Fibroblast of upper back skin (primary cell): ENCODE data around the gene OTUB2.

Source experiments
- DNase-seq: peaks from one replicate; pipeline ENCODE4 v3.0.0-alpha.2; 2013

The OTUB2 gene

GRCh38 chr14:93997916-93998870 is 27.9 kb upstream of the OTUB2 start:
- DNase-seq: no peak

- no peak for DNase-seq
Measured at GRCh38 chr14:93998871-93999403, 27.2 kb upstream of the OTUB2 start.

DNA sequence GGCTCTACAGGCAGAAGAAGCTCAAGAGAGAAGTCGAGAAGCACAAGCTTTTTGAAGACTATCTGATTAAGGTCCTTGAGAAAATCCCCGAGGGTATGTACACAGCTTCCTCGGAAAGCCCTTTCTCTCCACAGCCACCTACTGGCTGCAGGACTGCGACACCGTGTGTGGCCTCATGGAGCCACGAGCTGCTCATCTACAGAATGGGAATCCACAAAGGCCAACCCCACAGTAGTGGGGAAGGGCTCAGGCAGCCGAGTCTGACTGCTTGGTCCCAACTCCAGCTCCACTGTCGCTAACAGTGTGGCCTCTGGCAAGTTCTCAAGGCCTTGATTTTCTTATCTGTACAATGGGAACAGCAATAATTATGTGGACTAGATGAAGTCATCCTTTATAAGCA is 26.6 kb upstream of the OTUB2 start:
- no peak for DNase-seq

DNA sequence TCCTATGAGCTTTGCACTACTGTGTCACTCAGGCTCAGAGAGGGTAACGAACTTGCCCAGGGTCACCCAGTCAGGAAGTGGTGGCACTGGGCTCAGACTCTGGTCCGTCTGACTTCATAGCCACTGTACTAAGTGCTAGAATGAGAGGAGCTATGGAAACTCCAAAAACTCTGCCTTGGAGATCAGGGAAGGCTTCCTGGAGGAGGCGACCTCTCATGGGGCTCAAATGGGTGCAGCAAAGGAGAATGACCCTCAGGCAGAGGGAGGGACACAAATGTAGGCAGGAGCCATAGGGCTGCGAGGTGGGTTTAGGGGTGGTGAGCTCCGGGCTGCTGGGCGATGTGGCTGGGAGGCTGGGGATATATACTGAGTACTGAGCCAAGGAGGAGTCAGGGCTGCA is 25.9 kb upstream of the OTUB2 start:
- no peak for DNase-seq

DNA sequence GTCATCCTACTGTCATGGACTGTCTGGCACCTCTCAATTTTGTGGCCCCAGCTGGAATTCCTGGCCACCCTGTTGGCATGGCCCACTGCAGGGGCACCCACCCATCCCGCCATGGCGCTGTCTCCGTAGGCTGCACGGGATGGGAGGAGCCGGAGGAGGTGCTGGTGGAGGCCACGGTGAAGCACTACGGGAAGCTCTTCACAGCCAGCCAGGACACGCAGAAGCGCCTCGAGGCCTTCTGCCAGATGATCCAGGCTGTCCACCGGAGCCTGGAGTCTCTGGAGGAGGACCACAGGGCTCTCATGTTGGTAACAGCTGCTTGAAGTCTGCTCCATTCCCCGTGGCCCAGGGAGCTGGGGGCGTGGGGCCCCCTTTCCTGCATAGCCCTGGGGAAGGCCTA is 25.1 kb upstream of the OTUB2 start:
- no peak for DNase-seq

GRCh38 chr14:94001501-94002396 is 24.4 kb upstream of the OTUB2 start:
- peak; percentile 62 for DNase-seq

DNA sequence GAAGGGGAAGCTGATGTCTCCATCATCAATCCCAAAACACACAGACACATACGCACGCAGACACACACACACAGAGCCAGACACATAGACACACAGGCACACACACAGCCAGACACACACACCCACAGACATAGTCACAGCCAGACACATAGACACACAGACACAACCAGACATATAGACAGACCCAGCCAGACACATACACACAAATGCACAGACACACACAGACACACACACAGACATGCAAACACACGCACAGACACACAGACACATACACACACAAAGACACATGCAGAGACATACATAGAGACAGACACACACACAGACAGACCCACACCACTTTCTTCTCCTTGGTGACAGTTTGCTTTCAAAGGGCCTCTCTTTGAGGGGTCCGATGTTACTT is 22.7 kb upstream of the OTUB2 start:
- no peak for DNase-seq

DNA sequence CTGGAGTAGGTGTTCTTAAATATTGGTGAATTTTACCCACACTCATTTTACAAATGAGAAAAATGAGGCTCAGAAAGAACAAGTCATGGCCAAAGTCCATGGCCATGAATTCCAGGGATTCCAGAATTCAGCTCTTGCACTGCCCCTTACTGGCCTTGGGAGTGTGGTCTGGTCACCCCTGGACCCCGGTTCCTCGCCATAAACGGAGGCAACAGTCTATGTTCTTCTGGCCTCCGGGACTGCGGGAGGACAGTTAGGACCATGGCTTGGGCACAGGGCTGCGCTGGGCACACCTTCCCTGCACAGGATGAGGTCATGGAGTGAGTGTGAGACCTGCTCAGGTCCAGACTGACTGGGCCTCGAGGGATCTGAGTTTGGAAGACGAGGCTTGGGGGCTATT is 22.1 kb upstream of the OTUB2 start:
- DNase-seq: no peak

GRCh38 chr14:94005324-94006073 is 20.6 kb upstream of the OTUB2 start:
- no peak for DNase-seq

- no peak for DNase-seq
Measured at GRCh38 chr14:94008234-94008633, 17.9 kb upstream of the OTUB2 start.

- peak; percentile 77 for DNase-seq
Measured at GRCh38 chr14:94009767-94010166, 16.4 kb upstream of the OTUB2 start.

DNA sequence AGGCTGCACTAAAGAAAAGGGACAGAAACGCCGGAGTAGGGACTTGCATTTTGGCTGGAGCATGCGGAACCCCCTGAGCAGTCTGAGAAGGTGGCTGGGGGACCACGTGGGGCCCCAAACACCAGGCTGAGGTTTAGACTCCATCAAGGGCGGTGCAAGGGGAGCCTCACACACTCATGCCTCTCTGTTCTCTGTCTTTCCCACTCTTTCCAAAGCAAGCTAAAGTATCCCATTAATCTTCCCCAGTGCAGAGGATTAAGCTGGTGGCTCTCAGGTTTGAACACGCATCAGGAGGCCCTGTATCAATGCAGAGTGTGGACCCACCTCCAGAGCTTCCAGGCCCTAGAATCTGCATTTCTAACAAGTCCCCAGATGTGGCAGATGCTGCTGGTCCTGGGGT is 15.5 kb upstream of the OTUB2 start:
- no peak for DNase-seq

DNA sequence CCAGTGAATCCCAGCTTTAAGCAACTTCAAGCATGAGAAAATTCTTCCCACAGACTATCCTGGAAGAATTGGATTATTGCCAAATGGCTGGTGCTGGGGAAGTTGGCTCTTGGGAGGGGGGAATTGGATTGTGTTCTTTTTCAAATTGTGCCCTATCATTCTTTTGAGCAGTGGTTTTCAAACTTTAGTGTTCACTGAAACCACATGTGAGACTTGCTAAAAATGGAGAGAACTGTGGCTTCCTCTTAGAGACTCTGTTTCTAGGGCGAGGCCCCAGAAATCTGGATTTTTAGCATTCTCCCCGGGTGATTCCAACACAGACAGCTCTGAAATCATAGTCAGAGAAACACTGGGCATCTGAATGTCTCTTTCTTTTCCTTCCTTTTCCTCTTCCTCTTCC is 14.3 kb upstream of the OTUB2 start:
- peak; percentile 35 for DNase-seq

GRCh38 chr14:94014382-94014781 is 11.8 kb upstream of the OTUB2 start:
- no peak for DNase-seq

DNA sequence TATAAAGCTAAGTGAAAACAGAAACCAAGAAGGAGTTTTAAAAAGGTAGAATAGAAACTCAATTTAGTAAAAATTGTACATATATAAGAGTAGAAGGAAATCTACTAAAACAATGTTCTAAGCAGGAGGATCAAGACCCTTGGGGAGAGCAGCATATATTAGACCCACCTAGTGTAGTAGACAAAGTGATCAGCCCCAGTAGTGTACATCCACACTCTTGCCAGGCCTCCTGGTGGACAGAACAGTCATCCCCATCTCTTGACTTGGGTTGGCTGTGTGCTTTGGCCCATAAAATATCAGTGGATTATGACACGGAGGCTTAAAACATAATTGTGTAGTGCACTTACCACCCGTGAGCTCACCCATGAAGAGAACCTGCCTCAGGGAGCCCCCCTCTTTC is 10.9 kb upstream of the OTUB2 start:
- DNase-seq: no peak

DNA sequence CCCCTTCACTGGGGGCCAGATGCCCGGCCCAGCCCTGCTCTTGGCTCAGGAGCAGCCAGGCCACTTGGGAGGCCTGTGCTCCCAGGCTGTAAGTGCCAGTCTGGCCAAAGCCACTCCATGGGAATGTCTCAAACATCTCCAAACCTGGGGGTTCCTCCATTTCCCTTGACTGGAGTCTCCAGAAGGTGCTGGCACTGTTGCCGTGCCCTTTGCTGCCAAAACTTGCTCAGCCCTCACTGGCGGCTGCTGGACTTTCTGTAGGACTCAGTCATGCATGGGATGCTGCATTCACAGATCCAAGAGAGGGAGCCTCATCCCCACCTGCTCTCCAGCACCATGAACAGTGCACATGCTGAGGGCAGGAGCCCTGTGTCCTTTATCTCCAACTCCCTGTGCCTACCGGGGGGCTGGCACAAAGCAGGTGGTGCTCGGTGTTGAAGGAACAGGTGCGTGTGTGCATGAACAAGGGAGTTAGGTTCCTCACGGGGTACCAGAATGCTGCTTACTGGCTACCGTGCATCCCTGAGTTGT is 9.6 kb upstream of the OTUB2 start:
- DNase-seq: no peak

- no peak for DNase-seq
Measured at GRCh38 chr14:94018308-94018707, 7.8 kb upstream of the OTUB2 start.

- DNase-seq: no peak
Measured at GRCh38 chr14:94019329-94019728, 6.8 kb upstream of the OTUB2 start.

GRCh38 chr14:94020267-94020666 is 5.9 kb upstream of the OTUB2 start:
- DNase-seq: no peak

DNA sequence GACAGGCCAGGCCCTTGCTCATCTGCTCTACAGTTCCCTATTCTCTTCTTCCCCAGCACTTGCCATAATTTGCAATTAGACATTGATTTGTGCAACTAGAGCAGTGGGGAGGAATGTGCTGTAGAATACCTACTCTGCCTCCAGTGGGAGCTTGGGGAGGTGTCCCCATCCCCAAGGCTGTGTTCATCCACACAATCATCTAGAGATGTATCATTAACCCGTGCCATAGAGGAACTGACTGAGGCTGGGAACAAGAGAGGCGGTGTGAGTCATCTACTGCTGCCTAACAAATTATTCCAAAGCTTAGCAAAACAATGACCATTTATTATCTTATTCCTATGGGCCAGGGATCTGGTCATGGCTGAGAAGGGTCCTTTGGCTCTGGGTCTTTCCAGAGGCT is 5.1 kb upstream of the OTUB2 start:
- DNase-seq: no peak

DNA sequence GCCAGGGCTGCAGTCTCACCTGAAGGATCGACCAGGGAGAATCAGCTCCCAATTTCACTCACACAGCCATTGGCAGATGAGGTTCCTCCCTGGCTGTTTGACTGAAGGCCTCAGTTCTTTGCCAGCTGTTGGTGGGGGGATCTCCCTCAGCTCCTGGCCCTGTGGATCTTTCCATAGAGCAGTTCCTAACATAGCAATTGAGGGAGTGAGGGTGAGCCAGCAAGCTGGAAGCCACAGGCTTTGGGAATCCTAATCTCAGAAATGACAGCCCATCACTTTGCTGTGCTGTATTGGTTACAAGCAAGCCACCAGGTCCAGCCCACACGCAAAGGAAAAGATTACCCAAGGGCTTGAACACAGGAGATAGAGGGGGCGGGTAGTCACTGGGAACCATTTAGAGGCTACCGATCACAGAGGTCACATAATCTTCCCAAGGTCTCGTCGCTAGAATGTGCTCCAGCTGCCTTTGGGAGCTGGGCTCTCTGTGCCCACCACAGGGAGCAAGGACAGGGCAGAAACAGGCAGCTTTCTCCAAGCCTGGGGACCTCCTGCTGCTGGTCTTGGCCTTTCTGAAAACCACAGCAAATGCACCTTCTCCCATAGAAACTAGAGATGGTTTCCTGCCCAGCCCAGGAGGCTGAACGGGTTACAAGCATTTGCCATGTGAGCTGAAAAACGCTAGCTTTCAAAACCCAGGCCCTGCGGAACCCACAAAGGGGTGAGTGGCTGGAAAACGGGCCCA is 4.6 kb upstream of the OTUB2 start:
- DNase-seq: no peak
